H1 (cell line): ENCODE measurements around the gene NCAPG. TPM values are rescaled to one million over a fixed set of nuclear protein-coding genes. Genes with fewer than 3 reads are reported as not detected.

Experiments
- CHD1 ChIP-seq: IDR thresholded peaks from 2 replicates; pipeline ENCODE4 v1.6.1; 2012; ENCODE audit warnings: low read depth, low read length, improper control_type of control experiment
- CHD7 ChIP-seq: fragments of 300-600 bp; sonication (generic); IDR thresholded peaks from 2 replicates; pipeline ENCODE4 v1.7.1; 2012; ENCODE audit warnings: low read length, moderate library complexity, mild to moderate bottlenecking, inconsistent platforms; ENCODE audit not compliant: insufficient replicate concordance
- EP300 ChIP-seq, 2 experiments: IDR thresholded peaks; 1 replicate in 1 of 2; 2 replicates in 1 of 2; pipeline ENCODE4 v1.6.1; 2011 to 2012; ENCODE audit warnings: low read depth in 2 of 2, low read length in 2 of 2, mild to moderate bottlenecking in 2 of 2, borderline replicate concordance in 1 of 2, inconsistent platforms in 1 of 2, moderate library complexity in 1 of 2
- JUN ChIP-seq: IDR thresholded peaks from 2 replicates; pipeline ENCODE4 v1.6.1; 2011; ENCODE audit warnings: low read depth, mild to moderate bottlenecking, improper control_type of control experiment, low read length
- JUND ChIP-seq: IDR thresholded peaks from 2 replicates; pipeline ENCODE4 v1.6.1; 2011; ENCODE audit warnings: mild to moderate bottlenecking, improper control_type of control experiment, low read length
- MAFK ChIP-seq: IDR thresholded peaks from 2 replicates; pipeline ENCODE4 v1.6.1; 2012; ENCODE audit warnings: low read depth, mild to moderate bottlenecking, improper control_type of control experiment, low read length
- NANOG ChIP-seq: IDR thresholded peaks from 2 replicates; pipeline ENCODE4 v1.6.1; 2011; ENCODE audit warnings: low read length, low read depth, mild to moderate bottlenecking, inconsistent platforms; ENCODE audit not compliant: insufficient read depth, poor library complexity, severe bottlenecking
- polyA plus RNA-seq, 7 experiments: library from polyadenylated mRNA; depleted of rRNA in 3 of 7; stranded (reverse) in 5 of 7; unstranded in 2 of 7; fragments of >200 nt in 5 of 7; fragments of 200-250 nt in 2 of 7; gene quantifications; 1 replicate in 5 of 7; 2 replicates in 1 of 7; 4 replicates in 1 of 7; pipeline versions ENCODE4 v1.2.1 to v1.2.3, GENCODE V29; 2011 to 2013; ENCODE audit warnings: missing spikeins in 2 of 7, mixed read lengths in 2 of 7
- total RNA-seq: library from RNA; stranded (reverse); fragmentation: NEBNext Ultra II Directional; extraction: Animal tissue kit (Norgen Biotek cat#: 25700); gene quantifications from 2 replicates; pipeline ENCODE4 v1.2.1, GENCODE V29; 2021

The NCAPG gene
- total and polyA plus RNA-seq, 2 of the 8 experiments (the other 6 are each of a cell fraction or from before 2014, with no cell fraction given): 12.9 to 52.3 TPM

- no peak for TF ChIP-seq EP300 (IDR thresholded peaks at IDR 0.05; ENCODE audit: borderline replicate concordance in 1 of 2, low read depth in 2 of 2, low read length in 2 of 2)
- no peak for TF ChIP-seq MAFK
- TF ChIP-seq JUND: no peak
- TF ChIP-seq CHD1: no peak
- TF ChIP-seq JUN: no peak
- TF ChIP-seq NANOG: no peak
- no peak for TF ChIP-seq CHD7
Measured at GRCh38 chr4:17814140-17814539, 3.4 kb downstream of the NCAPG start (continued).
